ENCODE results near the gene CNNM1.

The CNNM1 gene

GRCh38 chr10:99329304-99329553, at the start of gene CNNM1:
CNNM1 (plus strand) TSS chr10:99329356; CDS start chr10:99329388, 32 bp downstream.
- DNase-seq (ENCODE audit: low spot score): no peak

DNA sequence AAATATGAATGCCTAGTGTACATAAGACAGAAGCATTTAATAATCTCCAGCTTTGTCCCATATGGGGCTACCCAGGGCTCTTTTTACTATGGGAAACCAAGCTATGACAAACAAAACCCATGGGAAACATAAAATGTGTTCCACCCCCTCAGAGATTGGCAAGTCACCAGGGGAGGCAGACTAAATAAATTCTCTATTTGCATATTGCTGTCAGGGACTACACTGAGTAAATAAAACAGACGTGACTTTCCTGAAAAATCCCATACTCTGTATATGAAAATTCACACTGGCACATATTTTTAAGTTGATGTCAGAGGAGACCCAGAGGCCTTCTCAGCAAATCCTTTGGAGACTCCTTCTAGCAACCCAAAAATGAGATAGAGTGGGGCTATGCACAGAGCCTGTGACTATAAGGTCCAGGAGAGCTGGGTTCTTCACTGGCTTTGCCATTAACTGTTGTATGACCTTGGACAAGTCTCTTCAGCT, 49.5 kb upstream of the CNNM1 start:
- no peak for DNase-seq (ENCODE audit: low spot score)

- no peak for DNase-seq (ENCODE audit: low spot score)
Measured at GRCh38 chr10:99280472-99280871, 48.7 kb upstream of the CNNM1 start.

DNA sequence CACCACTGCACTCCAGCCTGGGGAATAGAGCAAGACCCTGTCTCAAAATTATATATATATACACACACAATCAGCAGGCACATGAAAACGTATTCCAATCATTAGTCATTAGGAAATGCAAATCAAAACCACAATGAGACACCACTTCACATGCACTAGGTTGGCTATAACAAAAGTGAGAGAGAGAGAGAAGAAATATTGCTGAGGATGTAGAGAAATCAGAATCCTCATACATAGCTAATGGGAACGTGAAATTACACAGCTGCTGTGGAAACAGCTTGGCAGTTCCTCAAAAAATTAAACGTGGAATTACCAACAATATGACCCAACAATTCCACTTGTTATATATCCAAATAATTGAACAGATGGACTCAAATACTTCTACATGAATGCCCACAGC, 43.3 kb upstream of the CNNM1 start:
- DNase-seq (ENCODE audit: low spot score): no peak

GRCh38 chr10:99290306-99290705, 38.9 kb upstream of the CNNM1 start:
- DNase-seq (ENCODE audit: low spot score): no peak

GRCh38 chr10:99292159-99292558, 37.0 kb upstream of the CNNM1 start:
- DNase-seq (ENCODE audit: low spot score): no peak

- no peak for DNase-seq (ENCODE audit: low spot score)
Measured at GRCh38 chr10:99296605-99297004, 32.6 kb upstream of the CNNM1 start.

GRCh38 chr10:99297033-99297432, 32.1 kb upstream of the CNNM1 start:
- no peak for DNase-seq (ENCODE audit: low spot score)

DNA sequence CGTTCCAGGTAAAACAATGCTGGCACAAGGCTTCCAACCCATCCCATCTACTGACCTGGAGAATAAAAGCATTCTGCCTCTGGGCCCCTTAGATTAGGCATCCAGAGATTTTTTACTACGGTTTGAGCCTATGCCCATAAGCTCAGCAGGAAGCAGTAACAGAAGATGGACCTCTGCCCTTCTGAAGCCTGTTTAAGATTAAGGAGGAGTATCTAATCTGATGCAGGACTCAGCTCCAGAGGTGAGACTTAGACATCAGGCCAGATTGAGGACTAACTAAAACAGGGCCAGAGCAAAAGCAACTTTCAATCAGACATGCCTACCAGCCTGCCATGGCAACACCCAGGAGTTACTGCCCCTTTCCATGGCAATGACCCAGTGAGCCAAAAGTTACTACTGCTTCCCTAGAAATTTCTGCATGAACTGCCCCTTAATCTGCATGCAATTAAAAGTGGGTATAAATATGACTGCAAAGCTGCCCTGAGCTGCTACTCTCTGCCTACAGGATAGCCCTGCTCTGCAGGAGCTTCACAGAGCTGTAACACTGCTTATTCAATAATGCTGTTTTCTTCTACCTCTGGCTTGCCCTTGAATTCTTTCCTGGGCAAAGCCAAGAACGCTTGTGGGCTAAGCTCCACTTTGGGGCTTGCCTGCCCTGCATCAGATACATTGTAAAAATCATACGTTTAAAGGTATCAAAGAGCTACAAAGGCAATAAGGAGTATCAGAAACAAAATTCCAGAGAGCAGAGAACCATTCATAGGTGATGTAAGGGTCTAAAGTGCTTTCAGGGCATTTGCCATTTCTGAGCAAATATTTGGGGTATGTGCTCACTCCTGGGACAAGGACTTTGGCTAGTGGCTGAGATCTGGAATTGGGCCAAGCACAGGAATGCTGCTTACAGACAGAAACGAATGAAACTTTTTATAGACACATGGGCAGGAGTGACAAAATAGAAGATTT, 25.0 kb upstream of the CNNM1 start:
- no peak for DNase-seq (ENCODE audit: low spot score)

DNA sequence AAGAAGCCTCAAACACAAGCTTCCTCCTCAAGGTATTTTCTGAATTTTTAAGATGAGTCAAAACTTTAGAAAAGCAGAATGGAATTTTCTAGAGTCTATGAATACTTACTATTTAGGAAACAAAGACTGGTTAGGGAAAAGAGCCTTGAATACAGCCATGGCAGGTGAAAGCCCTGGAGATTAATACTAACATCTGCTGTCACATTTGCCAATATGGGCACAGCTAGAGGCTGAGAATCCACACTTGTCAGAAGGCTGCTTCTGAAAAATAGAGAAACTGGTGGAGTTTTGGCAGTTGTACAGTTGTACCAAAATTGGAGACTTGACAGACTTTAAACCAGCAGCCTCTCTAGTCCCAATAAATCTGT, 24.3 kb upstream of the CNNM1 start:
- DNase-seq (ENCODE audit: low spot score): no peak

- no peak for DNase-seq (ENCODE audit: low spot score)
Measured at GRCh38 chr10:99312501-99312900, 16.7 kb upstream of the CNNM1 start.

- no peak for DNase-seq (ENCODE audit: low spot score)
Measured at GRCh38 chr10:99315853-99316252, 13.3 kb upstream of the CNNM1 start.

DNA sequence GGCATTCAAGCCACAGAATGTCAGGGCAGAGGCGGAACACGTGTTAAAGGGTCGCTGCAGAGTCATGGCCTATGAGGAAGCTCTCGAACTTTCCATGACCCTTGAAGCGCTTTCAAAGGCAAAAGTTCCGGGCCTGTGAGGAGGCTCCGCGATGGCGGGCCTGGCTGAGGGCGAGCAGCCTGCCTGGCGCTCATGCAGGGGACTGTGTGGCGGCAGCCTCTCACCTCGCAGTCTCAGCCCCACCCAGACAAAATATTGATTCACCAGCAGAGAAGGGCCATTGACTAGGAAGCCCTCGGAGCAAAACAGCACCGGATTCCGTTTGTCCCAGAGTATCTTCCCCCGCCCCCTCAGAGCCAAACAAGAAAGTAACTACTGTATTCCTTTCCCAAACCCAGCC, 12.8 kb upstream of the CNNM1 start:
- DNase-seq (ENCODE audit: low spot score): no peak

- no peak for DNase-seq (ENCODE audit: low spot score)
Measured at GRCh38 chr10:99318048-99318447, 11.1 kb upstream of the CNNM1 start.

- no peak for DNase-seq (ENCODE audit: low spot score)
Measured at GRCh38 chr10:99318475-99318874, 10.7 kb upstream of the CNNM1 start.

- no peak for DNase-seq (ENCODE audit: low spot score)
Measured at GRCh38 chr10:99325281-99325680, 3.9 kb upstream of the CNNM1 start.

DNA sequence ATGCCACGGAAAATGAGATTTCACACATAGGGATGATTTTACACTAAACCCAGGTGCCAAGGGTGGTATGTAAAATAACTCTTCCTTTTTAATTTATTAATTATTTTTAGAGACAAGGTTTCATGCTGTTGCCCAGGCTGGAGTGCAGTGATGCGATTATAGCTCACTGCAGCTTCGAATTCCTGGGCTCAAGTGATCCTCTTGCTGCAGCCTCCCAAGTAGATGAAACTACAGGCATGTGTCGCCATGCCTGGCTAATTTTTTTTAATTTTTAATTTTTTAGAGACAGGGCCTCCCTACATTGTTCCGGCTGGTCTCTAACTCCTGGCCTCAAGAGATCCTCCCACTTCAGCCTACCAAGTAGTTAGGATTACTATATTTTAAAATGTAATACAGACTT, 2.3 kb upstream of the CNNM1 start:
- no peak for DNase-seq (ENCODE audit: low spot score)

GRCh38 chr10:99328579-99329303, 415 bp upstream of the CNNM1 start:
- DNase-seq (ENCODE audit: low spot score): no peak

DNA sequence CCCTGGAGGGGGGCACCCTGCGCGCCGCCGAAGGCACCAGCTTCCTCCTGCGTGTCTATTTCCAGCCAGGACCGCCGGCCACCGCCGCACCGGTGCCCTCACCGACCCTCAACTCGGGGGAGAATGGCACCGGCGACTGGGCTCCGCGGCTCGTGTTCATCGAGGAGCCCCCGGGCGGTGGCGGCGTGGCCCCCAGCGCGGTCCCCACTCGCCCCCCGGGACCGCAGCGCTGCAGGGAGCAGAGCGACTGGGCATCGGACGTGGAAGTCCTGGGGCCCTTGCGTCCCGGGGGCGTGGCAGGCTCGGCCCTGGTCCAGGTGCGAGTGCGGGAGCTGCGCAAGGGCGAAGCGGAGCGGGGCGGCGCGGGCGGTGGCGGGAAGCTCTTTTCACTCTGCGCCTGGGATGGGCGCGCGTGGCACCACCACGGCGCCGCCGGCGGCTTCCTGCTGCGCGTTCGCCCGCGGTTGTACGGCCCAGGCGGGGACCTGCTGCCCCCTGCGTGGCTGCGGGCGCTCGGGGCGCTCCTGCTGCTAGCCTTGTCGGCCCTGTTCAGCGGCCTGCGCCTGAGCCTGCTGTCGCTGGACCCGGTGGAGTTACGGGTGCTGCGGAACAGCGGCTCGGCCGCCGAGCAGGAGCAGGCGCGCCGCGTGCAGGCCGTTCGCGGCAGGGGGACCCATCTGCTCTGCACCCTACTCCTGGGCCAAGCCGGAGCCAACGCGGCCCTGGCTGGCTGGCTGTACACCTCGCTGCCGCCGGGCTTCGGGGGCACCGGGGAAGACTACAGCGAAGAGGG, 594 bp downstream of the CNNM1 start:
- no peak for DNase-seq (ENCODE audit: low spot score)

DNA sequence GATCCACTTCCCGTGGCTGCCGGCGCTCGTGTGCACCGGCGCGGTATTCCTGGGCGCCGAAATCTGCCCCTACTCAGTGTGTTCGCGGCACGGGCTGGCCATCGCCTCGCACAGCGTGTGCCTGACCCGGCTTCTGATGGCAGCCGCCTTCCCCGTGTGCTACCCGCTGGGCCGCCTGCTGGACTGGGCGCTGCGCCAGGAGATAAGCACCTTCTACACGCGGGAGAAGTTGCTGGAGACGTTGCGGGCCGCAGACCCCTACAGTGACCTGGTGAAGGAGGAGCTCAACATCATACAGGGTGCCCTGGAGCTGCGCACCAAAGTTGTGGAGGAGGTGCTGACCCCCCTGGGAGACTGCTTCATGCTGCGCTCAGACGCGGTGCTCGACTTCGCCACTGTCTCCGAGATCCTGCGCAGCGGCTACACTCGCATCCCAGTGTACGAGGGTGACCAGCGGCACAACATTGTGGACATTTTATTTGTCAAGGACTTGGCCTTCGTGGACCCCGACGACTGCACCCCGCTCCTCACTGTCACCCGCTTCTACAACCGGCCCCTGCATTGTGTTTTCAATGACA, 1.3 kb downstream of the CNNM1 start:
- DNase-seq (ENCODE audit: low spot score): no peak

GRCh38 chr10:99331207-99331803, 2.1 kb downstream of the CNNM1 start:
- no peak for DNase-seq (ENCODE audit: low spot score)

- DNase-seq (ENCODE audit: low spot score): no peak
Measured at GRCh38 chr10:99337311-99337811, 8.2 kb downstream of the CNNM1 start.
